Suprapubic skin (tissue), 3 donors: ENCODE results near the gene SIAH2.

Source experiments
- CTCF ChIP-seq, 2 donors: fragments of 200-600 bp in 1 of 2; fragments of 450-650 bp in 1 of 2; sonication (generic) in 1 of 2; IDR thresholded peaks; one replicate each; pipeline ENCODE4 v1.5.1; 2016 to 2019; ENCODE audit warnings: antibody characterized with exemption in 2 of 2, mild to moderate bottlenecking in 1 of 2, moderate library complexity in 1 of 2
- EP300 ChIP-seq: sonication (generic); formaldehyde crosslinking; IDR thresholded peaks from one replicate; pipeline ENCODE4 v1.6.1; 2017; ENCODE audit warnings: antibody characterized with exemption
- POLR2A ChIP-seq, 2 donors: fragments of 450-650 bp; IDR thresholded peaks; one replicate each; pipeline ENCODE4 v1.6.1; 2017; ENCODE audit warnings: antibody characterized with exemption in 2 of 2, mild to moderate bottlenecking in 2 of 2, moderate library complexity in 2 of 2

DNA sequence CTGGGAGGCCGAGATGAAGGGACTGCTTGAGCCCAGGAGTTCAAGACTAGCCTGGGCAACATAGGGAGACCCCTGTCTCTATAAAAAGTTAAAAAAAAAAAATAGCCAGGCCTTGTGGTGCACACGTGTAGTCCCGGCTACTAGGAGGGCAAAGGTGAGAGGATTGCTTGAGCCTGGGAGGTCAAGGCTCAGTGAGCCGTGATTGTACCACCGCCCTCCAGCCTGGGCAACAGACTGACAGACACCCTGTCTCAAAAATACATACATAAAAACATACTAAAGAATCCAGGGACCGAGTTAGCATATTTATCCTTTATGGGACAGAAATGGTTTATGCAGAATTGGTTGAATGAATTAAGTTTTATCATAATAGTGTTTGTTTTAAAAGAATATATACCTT lies 13.7 kb downstream of the SIAH2 start:
- TF ChIP-seq CTCF (IDR thresholded peaks at IDR 0.05) (no peak), POLR2A (IDR thresholded peaks at IDR 0.05) (no peak), EP300 (no peak)
